NCI-H146 treated with DMSO at 0.1 percent for 48 hours (cell line): ENCODE data around the gene ZNF136.

ENCODE experiments used
- DNase-seq: peaks from one replicate; lab custom pipeline; 2025; ENCODE audit not compliant: unreplicated experiment; lab: John Stamatoyannopoulos, UW

ZNF136 gene

DNA sequence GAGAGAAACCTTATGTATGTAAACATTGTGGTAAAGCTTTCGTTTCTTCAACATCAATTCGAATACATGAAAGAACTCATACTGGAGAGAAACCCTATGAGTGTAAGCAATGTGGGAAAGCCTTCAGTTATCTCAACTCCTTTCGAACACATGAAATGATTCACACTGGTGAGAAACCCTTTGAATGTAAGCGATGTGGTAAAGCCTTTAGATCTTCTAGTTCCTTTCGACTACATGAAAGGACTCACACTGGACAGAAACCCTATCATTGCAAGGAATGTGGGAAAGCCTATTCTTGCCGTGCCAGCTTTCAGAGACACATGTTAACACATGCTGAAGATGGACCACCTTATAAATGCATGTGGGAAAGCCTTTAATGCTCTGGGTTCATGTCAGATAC, 24.7 kb downstream of the ZNF136 start:
- no peak for DNase-seq

DNA sequence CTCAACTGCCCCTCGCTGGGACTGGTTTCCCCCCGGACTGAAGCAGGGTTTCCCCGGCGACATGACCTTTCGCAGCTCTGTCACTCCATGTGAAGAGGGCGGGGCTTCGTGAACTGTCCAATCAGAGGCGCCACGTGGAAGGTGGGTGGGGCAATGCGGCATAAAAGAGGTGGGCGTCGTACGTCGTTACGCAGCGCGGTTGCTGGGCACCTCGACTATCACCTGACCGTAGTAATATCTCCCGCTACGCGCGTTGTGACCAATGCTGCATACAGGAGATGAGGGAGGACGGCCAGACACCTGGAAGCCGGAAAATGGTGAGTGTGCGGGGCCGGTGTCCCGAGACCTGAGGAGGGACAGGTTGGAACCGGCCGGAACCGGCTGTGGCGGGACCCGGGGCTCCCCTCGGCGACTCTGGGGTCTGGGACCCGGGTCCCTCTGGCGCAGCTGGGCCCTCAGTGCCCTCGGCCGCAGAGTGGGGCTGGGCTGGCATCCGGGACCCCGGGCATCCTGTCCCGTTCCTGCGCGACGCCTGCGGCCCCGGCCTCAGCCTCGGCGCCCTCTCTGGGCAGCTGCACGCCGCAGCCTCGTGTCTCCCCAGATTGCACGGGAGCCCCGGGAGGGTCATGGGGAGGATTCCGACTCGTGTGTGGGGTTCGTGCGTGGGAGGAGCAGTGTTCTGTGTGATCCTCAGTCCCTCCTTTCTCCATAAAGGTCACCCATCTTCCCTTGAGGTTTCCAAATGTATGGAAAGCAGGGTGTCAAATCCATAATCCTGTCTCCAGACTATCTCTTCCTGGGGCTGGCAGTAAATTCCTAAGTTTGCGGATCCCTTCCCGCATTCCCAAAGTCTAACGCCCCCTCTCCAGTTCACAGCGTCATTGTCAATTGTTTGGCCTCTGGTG, 32.2 kb downstream of the ZNF136 start:
- no peak for DNase-seq

DNA sequence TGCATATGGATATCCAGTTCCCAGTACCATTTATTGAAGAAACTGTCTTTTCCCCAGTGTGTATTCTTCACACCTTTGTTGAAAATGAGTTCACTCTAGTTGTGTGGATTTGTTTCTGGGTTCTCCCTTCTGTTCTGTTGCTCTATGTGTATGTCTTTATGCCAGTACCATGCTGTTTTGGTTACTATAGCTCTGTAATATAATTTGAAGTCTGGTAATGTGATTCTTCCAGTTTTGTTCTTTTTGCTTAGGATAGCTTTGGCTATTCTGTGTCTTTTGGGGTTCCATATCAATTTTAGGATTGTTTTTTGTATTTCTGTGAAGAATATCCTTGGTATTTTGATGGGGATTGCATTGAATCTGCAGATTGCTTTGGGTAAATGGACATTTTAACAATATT, 35.2 kb downstream of the ZNF136 start:
- no peak for DNase-seq

GRCh38 chr19:12199757-12200419, 37.0 kb downstream of the ZNF136 start:
- DNase-seq = no peak

- no peak for DNase-seq
Observed at GRCh38 chr19:12202250-12202649, 39.4 kb downstream of the ZNF136 start.

GRCh38 chr19:12205296-12205695, 42.4 kb downstream of the ZNF136 start:
- DNase-seq = no peak

GRCh38 chr19:12208221-12208620, 45.3 kb downstream of the ZNF136 start:
- DNase-seq = no peak

DNA sequence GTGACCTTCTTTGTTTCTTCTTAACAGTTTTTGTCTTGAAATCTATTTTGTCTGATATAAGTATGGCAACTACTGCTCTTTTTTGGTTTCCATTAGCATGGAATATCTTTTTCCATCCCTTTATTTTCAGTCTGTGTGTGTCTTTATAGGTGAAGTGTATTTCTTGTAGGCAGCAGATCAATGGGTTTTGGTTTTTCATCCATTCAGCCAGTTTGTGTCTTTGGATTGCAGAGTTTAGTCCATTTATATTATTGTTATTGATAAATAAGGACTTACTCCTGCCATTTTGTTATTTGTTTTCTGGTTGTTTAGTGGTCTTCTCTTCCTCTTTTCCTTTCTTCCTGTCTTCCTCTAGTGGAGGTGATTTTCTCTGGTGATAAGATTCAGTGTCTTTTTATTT, 54.4 kb downstream of the ZNF136 start:
- DNase-seq = no peak

GRCh38 chr19:12222980-12223630, 60.2 kb downstream of the ZNF136 start:
- DNase-seq = no peak

DNA sequence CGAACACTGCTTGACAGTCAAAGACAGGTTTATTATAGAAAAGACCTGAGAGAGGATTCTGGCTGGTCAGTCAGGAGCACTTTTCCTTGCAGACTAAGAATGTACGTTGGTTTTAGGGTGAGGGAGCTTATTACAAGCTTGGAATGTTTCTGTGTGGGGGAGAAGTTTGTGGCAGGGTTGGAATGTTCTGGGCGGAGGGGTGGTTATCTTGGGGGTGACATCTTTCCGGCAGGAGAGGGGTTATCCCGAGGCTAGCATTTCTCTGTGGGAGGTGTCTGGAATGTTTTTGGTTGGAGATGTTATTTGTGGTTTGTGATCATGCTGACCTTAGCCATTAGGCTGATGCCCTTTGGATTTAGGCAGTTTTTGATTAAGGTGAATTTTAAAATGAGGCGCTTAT, 61.8 kb downstream of the ZNF136 start:
- no peak for DNase-seq

- no peak for DNase-seq
Observed at GRCh38 chr19:12229990-12230389, 67.1 kb downstream of the ZNF136 start.

DNA sequence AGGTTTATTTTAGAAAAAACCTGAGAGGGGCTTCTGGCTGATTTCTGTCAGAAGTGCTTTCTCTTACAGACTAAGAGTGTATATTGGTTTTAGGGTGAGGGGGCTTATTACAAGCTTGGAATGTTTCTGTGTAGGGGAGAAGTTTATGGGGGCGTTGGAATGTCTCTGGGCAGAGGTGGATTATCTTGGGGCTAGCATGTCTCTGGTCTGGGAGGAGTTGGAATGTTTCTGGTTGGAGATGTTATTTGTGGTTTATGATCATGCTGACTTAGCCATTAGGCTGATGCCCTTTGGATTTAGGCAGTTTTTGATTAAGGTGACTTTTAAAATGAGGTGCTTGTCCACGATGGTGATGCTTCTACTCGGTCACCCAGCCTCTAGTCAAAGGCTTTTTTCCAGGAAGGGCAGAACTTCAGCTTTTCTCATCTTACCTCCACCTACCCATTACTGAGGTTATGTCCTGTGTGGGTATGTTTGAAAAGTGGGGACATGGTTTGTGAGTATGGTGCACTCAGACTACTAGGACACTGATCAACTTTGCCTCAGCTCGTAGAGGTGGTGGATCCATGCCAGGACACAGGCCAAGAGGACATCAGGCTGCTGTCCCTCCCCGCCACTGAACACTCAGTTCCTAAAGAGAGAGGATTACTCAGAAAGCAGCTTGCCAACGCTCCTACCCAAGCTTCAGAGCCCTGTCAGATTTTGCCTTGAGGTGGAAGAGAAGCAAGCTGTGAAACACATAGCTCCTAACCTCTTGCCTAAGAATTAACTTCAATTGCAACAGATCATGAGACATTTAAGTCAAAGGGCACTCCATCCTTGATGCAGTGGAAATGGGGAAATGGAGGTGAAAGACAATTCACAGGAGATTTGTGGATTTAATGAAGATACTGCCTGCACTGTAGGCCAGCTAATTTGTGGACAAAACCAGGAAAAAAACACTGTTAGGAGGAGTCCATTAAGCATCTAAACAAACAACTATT, 68.1 kb downstream of the ZNF136 start:
- no peak for DNase-seq

GRCh38 chr19:12232961-12233360, 70.1 kb downstream of the ZNF136 start:
- DNase-seq = no peak

GRCh38 chr19:12237143-12237839, 74.4 kb downstream of the ZNF136 start:
- DNase-seq = no peak
